Neuronal stem cell (in vitro differentiated cells): ENCODE results near the gene FBLN1.
A peak's percentile ranks its signal among the peaks of the same experiment; 100 is the strongest.

ENCODE experiments used
- DNase-seq: peaks from one replicate; pipeline ENCODE4 v3.0.0-alpha.2; 2013; ENCODE audit warnings: low spot score
- H2AFZ ChIP-seq: one replicate; pipeline ENCODE4 v1.6.1; 2013; ENCODE audit warnings: mild to moderate bottlenecking, low read length, inconsistent platforms
- H2AK5ac ChIP-seq: 2 replicates; pipeline ENCODE4 v1.6.1; 2013; ENCODE audit warnings: low read depth, mild to moderate bottlenecking, inconsistent platforms, low read length, moderate library complexity, mixed read lengths
- H2BK120ac ChIP-seq: 2 replicates; pipeline ENCODE4 v1.6.1; 2013; ENCODE audit warnings: low read depth, mild to moderate bottlenecking, inconsistent platforms, low read length, moderate library complexity, mixed read lengths
- H2BK12ac ChIP-seq: one replicate; pipeline ENCODE4 v1.6.1; 2013; ENCODE audit warnings: low read length, inconsistent platforms
- H2BK15ac ChIP-seq: 2 replicates; pipeline ENCODE4 v1.6.1; 2013; ENCODE audit warnings: mild to moderate bottlenecking, low read length, inconsistent platforms, mixed read lengths
- H2BK5ac ChIP-seq: one replicate; pipeline ENCODE4 v1.6.1; 2013; ENCODE audit warnings: inconsistent platforms, mild to moderate bottlenecking, low read length, moderate library complexity
- H3K14ac ChIP-seq: one replicate; pipeline ENCODE4 v1.6.1; 2013; ENCODE audit warnings: low read length, inconsistent platforms
- H3K18ac ChIP-seq: 2 replicates; pipeline ENCODE4 v1.6.1; 2013; ENCODE audit warnings: low read length, inconsistent platforms
- H3K23ac ChIP-seq: 2 replicates; pipeline ENCODE4 v1.6.1; 2013; ENCODE audit warnings: low read depth, mild to moderate bottlenecking, mixed read lengths, low read length, inconsistent platforms; ENCODE audit not compliant: poor library complexity
- H3K27ac ChIP-seq: replicated peaks from 3 replicates; pipeline ENCODE4 v1.5.1; 2013; ENCODE audit warnings: low read length, inconsistent platforms
- H3K27me3 ChIP-seq, 3 experiments: 2 replicates each; pipeline ENCODE4 v1.6.1; 2013; ENCODE audit warnings: low read length in 3 of 3, mild to moderate bottlenecking in 2 of 3, inconsistent platforms in 1 of 3, low read depth in 1 of 3, mixed read lengths in 1 of 3, moderate library complexity in 1 of 3; ENCODE audit not compliant: control insufficient read depth in 3 of 3, insufficient read depth in 3 of 3
- H3K36me3 ChIP-seq, 2 donors: replicated peaks in 1 of 2; 2 replicates each; pipeline ENCODE4 v1.6.1; 2013; ENCODE audit warnings: low read length in 2 of 2; ENCODE audit not compliant: control insufficient read depth in 2 of 2, insufficient read depth in 2 of 2
- H3K4ac ChIP-seq: 2 replicates; pipeline ENCODE4 v1.6.1; 2013; ENCODE audit warnings: inconsistent platforms, mild to moderate bottlenecking, low read length, moderate library complexity
- H3K4me1 ChIP-seq, 2 donors: 1 replicate in 1 of 2; 2 replicates in 1 of 2; pipeline ENCODE4 v1.6.1; 2013; ENCODE audit warnings: low read length in 2 of 2, low read depth in 1 of 2; ENCODE audit not compliant: control insufficient read depth in 2 of 2, insufficient read depth in 1 of 2
- H3K4me2 ChIP-seq: one replicate; pipeline ENCODE4 v1.6.1; 2013; ENCODE audit warnings: mild to moderate bottlenecking, low read length, inconsistent platforms; ENCODE audit not compliant: insufficient read depth, poor library complexity, severe bottlenecking
- H3K4me3 ChIP-seq, 2 donors: 2 replicates each; pipeline ENCODE4 v1.5.1; 2013; ENCODE audit warnings: low read length in 2 of 2, mild to moderate bottlenecking in 2 of 2, inconsistent platforms in 1 of 2, moderate library complexity in 1 of 2
- H3K79me1 ChIP-seq: one replicate; pipeline ENCODE4 v1.6.1; 2013; ENCODE audit warnings: low read depth, mild to moderate bottlenecking, inconsistent platforms, low read length, moderate library complexity
- H3K9ac ChIP-seq: one replicate; pipeline ENCODE4 v1.6.1; 2013; ENCODE audit warnings: mild to moderate bottlenecking, low read depth, low read length, inconsistent platforms; ENCODE audit not compliant: poor library complexity
- H3K9me3 ChIP-seq, 2 donors: replicated peaks in 1 of 2; 2 replicates each; pipeline versions ENCODE3 to v1.6.1; 2013; ENCODE audit warnings: low read length in 2 of 2, mild to moderate bottlenecking in 2 of 2, inconsistent platforms in 1 of 2, low read depth in 1 of 2, mixed read lengths in 1 of 2, moderate library complexity in 1 of 2; ENCODE audit not compliant: control insufficient read depth in 2 of 2, insufficient read depth in 1 of 2
- H4K8ac ChIP-seq: one replicate; pipeline ENCODE4 v1.6.1; 2013; ENCODE audit warnings: low read depth, mild to moderate bottlenecking, inconsistent platforms, low read length, moderate library complexity
- H4K91ac ChIP-seq: one replicate; pipeline ENCODE4 v1.6.1; 2013; ENCODE audit warnings: low read length, low read depth, mild to moderate bottlenecking, inconsistent platforms; ENCODE audit not compliant: poor library complexity
- WGBS, 2 donors: extraction: QIAGEN DNeasy Blood & Tissue Kit; methylation state at CpG; one replicate each; pipeline ENCODE4 v1.1.7; 2013; ENCODE audit warnings: missing lambda C conversion rate in 2 of 2, mixed read lengths in 1 of 2; ENCODE audit not compliant: insufficient read length in 2 of 2, insufficient replicate concordance in 1 of 2; ENCODE audit errors: extremely low coverage in 2 of 2; 5-methylcytosine and 5-hydroxymethylcytosine counted together

The FBLN1 gene

DNA sequence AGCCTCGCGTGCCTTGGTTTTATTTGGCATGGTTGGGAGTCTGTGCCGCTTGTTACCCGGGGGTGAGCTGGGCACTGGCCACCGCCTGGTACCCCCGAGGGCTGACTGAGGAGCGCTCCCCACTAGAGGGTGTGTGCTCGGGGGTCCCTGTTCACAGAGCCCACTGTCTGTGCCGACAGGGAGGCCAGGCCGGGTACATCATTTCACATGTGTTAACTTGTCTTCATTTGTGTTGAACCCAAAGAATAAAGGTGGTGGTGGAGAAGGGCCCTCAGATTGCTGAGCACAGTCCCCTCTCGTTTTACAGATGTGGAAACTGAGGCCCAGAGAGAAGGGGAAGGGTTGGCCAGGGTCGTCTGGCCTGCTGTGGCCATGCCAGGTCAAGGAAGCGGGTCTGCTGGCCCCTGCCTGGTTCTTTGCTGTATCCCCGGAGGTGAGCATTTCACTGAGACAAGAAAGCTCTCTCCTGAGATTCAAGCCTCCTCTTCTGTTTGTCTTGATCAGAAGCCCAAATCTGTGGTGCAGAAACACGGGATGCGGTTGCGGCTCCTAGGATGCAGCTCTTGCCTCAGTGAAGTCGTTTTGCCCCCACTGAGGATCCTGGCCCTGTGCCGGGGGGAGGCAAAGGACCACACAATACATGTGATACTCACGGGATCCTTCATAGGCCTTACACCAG lies 60.8 kb downstream of the FBLN1 start:
- WGBS, 2 donors: no CpG with 5 or more reads among the region's 20 CpGs
- Histone ChIP-seq H3K27me3 (no peaks in the 10 kb centered on the region), H3K18ac (no peak overlapping the region), H2BK5ac (no peak overlapping the region), H3K14ac (no peak overlapping the region), H3K4me2 (no peak overlapping the region), H3K23ac (no peak overlapping the region), H2AK5ac (no peak overlapping the region), H4K8ac (peak overlapping the region; percentile 43), H2BK120ac (no peak overlapping the region), H2BK12ac (no peak overlapping the region), H4K91ac (no peak overlapping the region), H3K4me3 (no peak overlapping the region), H2BK15ac (no peak overlapping the region), H3K79me1 (no peaks in the 10 kb centered on the region), H3K4ac (no peak overlapping the region), H3K4me1 (no peaks in the 10 kb centered on the region), H3K9me3 (peaks cover 11 to 20% of the 10 kb centered on the region in 2 donors), H3K9ac (peak overlapping the region; percentile 7), H3K36me3 (peaks cover 13 to 45% of the 10 kb centered on the region in 2 donors), H2AFZ (no peak overlapping the region), H3K27ac (no peak overlapping the region)
- no peak for DNase-seq

DNA sequence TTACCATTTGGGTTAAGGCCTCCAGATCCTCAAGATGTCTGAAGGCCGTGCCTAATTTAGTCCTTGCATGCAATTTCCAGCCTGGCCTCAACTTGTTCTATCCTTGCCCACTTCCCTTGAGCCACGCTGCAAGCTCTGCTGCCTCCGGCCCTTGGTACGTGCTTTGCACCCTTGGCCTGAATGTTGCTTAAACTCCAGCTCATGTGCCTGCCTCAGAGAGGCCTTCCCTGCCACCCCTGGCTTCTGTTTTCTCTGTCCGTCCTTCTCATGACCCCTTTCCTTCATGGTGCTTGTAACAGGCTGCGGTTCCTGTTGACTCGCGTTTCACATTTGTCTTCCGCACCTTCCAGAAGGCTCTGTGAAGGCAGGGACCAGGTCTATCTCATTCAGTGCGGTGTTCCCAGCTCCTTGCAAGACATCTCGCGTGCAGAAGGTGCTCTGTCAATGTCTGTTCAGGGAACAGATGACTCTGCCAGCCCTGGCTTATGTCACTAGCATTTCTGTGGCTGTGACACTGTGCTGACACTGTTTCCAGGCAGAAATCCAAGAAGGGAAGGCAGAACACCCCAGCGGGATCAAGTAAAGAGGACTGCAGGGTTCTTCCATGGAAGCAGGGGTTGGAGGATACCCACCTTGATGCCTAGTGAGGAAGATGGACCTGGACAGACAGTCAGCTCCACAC lies 61.8 kb downstream of the FBLN1 start:
- Histone ChIP-seq H3K4ac (no peak overlapping the region), H3K4me1 (no peaks in the 10 kb centered on the region), H4K91ac (no peak overlapping the region), H3K14ac (no peak overlapping the region), H3K9me3 (peaks cover 11 to 14% of the 10 kb centered on the region in 2 donors), H3K27ac (no peak overlapping the region), H2AK5ac (no peak overlapping the region), H2BK120ac (no peak overlapping the region), H4K8ac (peak overlapping the region; percentile 45), H3K18ac (peak overlapping the region; percentile 46), H2AFZ (no peak overlapping the region), H2BK12ac (no peak overlapping the region), H2BK15ac (no peak overlapping the region), H3K9ac (no peak overlapping the region), H3K23ac (no peak overlapping the region), H3K36me3 (peaks cover 10 to 38% of the 10 kb centered on the region in 2 donors), H2BK5ac (no peak overlapping the region), H3K79me1 (no peaks in the 10 kb centered on the region), H3K4me3 (no peak overlapping the region), H3K27me3 (no peaks in the 10 kb centered on the region), H3K4me2 (no peak overlapping the region)
- WGBS, 2 donors: no CpG with 5 or more reads among the region's 13 CpGs
- no peak for DNase-seq

DNA sequence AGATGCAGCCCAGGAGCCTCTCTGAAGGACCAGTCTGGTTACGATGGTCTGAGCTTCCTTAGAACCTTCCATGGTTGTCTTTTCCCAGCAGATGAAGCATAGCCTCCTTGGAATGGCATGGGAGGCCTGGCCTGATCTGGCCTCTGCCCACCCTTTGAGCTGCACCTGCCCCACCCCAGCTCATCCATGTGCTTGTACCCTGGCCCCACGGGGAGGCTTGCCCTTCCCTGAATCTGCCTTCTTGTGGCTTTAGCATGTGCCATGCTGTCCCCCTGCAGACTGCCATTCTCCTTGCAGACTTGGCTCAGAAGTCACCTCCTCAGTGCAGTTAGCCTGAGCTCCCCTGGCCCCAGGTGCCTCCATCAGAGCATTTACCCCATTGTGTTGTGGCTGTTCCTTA lies 62.5 kb downstream of the FBLN1 start:
- Histone ChIP-seq H3K79me1 (no peaks in the 10 kb centered on the region), H3K4me2 (no peak overlapping the region), H2AFZ (no peak overlapping the region), H2AK5ac (no peak overlapping the region), H3K14ac (no peak overlapping the region), H3K4ac (no peak overlapping the region), H3K27ac (no peak overlapping the region), H3K9me3 (peaks cover 8 to 11% of the 10 kb centered on the region in 2 donors), H3K27me3 (no peaks in the 10 kb centered on the region), H2BK120ac (no peak overlapping the region), H2BK5ac (no peak overlapping the region), H3K36me3 (peaks cover 8 to 34% of the 10 kb centered on the region in 2 donors), H4K8ac (no peak overlapping the region), H3K4me3 (no peak overlapping the region), H2BK15ac (no peak overlapping the region), H3K4me1 (no peaks in the 10 kb centered on the region), H3K9ac (no peak overlapping the region), H2BK12ac (no peak overlapping the region), H3K18ac (no peak overlapping the region), H4K91ac (no peak overlapping the region), H3K23ac (no peak overlapping the region)
- WGBS, 2 donors: no CpG with 5 or more reads among the region's 2 CpGs
- no peak for DNase-seq

DNA sequence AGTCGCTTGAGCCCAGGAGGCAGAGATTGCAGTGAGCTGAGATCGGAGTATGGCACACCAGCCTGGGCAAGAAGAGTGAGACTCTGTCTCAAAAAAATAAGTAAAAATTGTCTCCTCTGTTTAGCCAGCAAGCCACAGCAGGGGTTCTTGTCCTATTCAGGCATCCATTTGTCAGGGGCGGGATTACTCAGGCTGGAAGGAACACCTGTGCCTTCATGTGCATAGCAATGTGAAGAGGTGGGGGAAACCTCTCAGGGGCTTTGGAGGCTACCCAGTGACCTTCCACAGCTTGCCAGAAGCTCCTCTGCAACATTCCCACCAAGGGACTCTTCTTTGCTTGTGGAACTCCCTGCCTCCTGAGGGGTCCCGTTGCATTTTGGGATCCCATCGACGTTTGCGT lies 63.3 kb downstream of the FBLN1 start:
- no peak overlapping the region for H3K4ac ChIP-seq
- no peak overlapping the region for H4K91ac ChIP-seq
- no peak overlapping the region for H2BK120ac ChIP-seq
- H3K36me3 ChIP-seq: peaks cover 8 to 28% of the 10 kb centered on the region in 2 donors
- WGBS, 2 donors: no CpG with 5 or more reads among the region's 7 CpGs
- H2BK15ac ChIP-seq: no peak overlapping the region
- no peak overlapping the region for H3K14ac ChIP-seq
- no peak overlapping the region for H2BK5ac ChIP-seq
- no peak overlapping the region for H3K23ac ChIP-seq
- no peak overlapping the region for H2BK12ac ChIP-seq
- no peak overlapping the region for H2AK5ac ChIP-seq
- H3K79me1 ChIP-seq: no peaks in the 10 kb centered on the region
- no peak overlapping the region for H2AFZ ChIP-seq
- no peaks in the 10 kb centered on the region for H3K27me3 ChIP-seq
- no peaks in the 10 kb centered on the region for H3K4me1 ChIP-seq
- no peak overlapping the region for H3K27ac ChIP-seq
- H3K9me3 ChIP-seq: peaks cover 7 to 9% of the 10 kb centered on the region in 2 donors
- H3K4me2 ChIP-seq: no peak overlapping the region
- no peak overlapping the region for H4K8ac ChIP-seq
- no peak overlapping the region for H3K4me3 ChIP-seq
- no peak for DNase-seq
- H3K9ac ChIP-seq: no peak overlapping the region
- no peak overlapping the region for H3K18ac ChIP-seq
